Stimulated activated memory B cell treated with anti-CD40 and anti-IgM and Interleukin-4, amounts not matched to agents 10 μg/mL and 1 μg/mL and 100 μg/mL, for 72 hours (primary cell): ENCODE measurements around the gene PTPRT.

ENCODE experiments used
- ATAC-seq: fragments of 150-1000 bp; cut with Tn5 transposase; 2 replicates; pipeline ENCODE4 v1.10.0; 2021
- H3K27ac Mint-ChIP-seq: one replicate; pipeline ENCODE4 v1.8.0; 2022; ENCODE audit warnings: mild to moderate bottlenecking, mixed read lengths
- H3K27me3 Mint-ChIP-seq: one replicate; pipeline ENCODE4 v1.8.0; 2022; ENCODE audit warnings: mixed read lengths
- H3K36me3 Mint-ChIP-seq: one replicate; pipeline ENCODE4 v1.8.0; 2022; ENCODE audit warnings: mixed read lengths
- H3K4me1 Mint-ChIP-seq: one replicate; pipeline ENCODE4 v1.8.0; 2022; ENCODE audit warnings: mixed read lengths
- H3K4me3 Mint-ChIP-seq: one replicate; pipeline ENCODE4 v1.8.0; 2022; ENCODE audit warnings: mild to moderate bottlenecking, moderate library complexity, mixed read lengths
- H3K9me3 Mint-ChIP-seq: one replicate; pipeline ENCODE4 v1.8.0; 2022; ENCODE audit warnings: mixed read lengths

Gene PTPRT

DNA sequence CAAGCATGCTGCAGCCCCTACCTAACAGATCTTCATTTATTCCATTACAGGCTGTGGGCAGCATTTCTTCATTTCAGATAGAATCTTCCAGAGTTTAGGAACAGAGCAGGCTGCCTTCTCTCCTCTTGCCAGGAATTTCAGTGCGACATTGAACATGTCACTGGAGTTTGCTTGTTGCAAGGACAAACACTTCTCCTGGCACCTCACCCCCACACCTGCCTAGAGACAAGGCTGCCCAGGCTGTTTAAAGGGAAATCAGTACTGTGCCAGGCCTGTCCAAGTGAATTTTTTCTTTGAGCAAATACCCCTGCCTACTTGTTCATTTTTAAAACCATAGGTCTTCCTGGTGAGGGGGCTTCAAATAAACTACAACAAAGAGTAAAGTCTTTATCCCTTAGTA, 594.1 kb downstream of the PTPRT start:
- no peak overlapping the region for H3K27ac Mint-ChIP-seq
- H3K36me3 Mint-ChIP-seq, result no peaks in the 10 kb centered on the region
- H3K9me3 Mint-ChIP-seq, result no peaks in the 10 kb centered on the region
- ATAC-seq, result no peak
- H3K4me1 Mint-ChIP-seq, result no peaks in the 10 kb centered on the region
- H3K4me3 Mint-ChIP-seq, result no peak overlapping the region
- H3K27me3 Mint-ChIP-seq, result no peaks in the 10 kb centered on the region

DNA sequence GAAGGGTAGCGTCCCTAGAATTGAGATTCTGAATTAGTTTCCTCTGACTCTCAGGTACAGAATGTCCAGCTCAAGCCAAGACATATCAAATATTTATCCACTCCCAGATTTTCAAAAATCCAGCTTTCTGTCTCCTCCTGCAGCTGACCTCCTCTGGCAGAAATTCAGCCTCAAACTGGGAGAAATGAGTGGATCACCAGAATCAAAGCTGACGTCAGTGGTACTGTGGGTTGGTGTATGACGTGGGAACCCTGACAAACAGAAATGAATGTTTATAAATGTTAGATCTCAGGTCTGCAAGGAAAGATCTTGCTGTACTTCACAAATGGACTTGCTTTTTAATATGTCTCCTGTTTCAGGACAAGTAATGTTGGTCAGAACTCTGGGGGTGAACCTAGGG, 595.0 kb downstream of the PTPRT start:
- no peaks in the 10 kb centered on the region for H3K36me3 Mint-ChIP-seq
- ATAC-seq, result no peak
- no peaks in the 10 kb centered on the region for H3K4me1 Mint-ChIP-seq
- no peak overlapping the region for H3K27ac Mint-ChIP-seq
- no peaks in the 10 kb centered on the region for H3K27me3 Mint-ChIP-seq
- no peak overlapping the region for H3K4me3 Mint-ChIP-seq
- no peaks in the 10 kb centered on the region for H3K9me3 Mint-ChIP-seq

DNA sequence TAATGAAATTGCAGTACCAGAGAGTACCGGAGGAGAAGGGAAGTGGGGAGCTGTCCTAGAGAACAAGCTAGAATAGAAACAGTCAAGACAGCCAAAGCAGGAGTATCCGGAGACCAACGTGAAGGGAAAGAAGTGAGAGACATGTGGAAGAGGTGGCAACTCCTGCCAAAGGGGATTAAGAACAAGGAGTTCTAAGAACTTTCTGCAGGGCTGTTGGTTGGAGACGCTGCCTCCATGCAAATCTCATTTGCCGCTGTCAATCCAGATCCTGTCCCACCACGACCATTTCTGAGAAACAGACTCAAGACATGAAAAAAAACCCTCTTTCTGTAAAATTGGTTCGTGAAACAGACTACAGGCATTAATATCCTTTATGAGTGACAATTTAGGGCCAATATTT, 595.7 kb downstream of the PTPRT start:
- Mint-ChIP-seq H3K4me1 (no peaks in the 10 kb centered on the region), H3K9me3 (no peaks in the 10 kb centered on the region), H3K27me3 (no peaks in the 10 kb centered on the region), H3K27ac (no peak overlapping the region), H3K36me3 (no peaks in the 10 kb centered on the region), H3K4me3 (no peak overlapping the region)
- ATAC-seq, result no peak

DNA sequence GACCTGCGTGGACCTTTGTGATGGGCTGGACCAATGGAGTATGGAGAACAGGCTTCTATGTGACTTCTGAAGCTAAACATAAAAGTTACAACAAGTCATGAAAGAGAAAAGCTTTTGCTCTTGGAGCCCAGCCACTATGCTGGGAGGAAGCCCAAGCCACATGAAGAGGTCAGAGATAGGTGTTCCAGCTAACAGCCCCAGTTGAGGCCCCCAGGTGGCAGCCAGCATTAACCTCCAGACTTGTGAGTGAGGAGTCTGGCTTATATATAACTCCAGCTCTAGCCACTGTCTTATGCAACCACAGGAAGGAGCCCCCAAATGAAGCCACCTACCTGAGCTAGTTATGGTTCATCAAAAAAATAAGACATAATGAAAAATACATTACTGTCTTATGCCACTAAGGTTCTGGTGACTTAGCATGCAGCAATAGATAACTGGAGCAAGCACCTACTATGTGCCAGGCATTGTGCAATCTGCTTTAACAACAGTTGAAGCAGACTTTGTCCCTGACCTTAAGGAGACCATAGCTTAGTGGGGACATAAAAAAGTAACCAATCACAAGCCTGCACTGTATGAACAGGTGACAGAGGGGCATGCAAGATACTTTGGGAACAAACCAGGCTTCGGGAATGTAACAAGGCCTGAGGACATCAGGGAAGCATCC, 599.6 kb downstream of the PTPRT start:
- Mint-ChIP-seq H3K27me3 (no peaks in the 10 kb centered on the region), H3K4me1 (no peaks in the 10 kb centered on the region), H3K9me3 (no peaks in the 10 kb centered on the region), H3K36me3 (no peaks in the 10 kb centered on the region), H3K27ac (no peak overlapping the region), H3K4me3 (no peak overlapping the region)
- ATAC-seq, result no peak

DNA sequence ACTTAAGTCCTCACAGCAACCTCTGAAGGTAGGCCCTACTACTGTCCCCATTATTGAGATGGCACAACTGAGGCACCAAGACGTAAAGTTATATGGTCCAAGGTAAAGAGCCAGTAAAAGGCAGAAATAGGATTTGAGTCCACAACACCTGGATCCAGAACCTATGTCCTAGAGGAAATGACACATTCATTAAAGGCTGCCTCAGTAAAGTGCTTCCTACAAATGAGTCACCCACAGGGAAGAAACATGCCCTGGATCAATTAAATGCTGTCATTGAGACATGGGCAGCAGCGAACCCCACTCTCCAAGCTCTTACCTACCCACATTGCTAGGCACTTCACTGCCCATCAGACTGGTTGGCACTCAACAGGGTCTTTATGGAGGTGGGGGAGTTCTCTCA, 600.9 kb downstream of the PTPRT start:
- H3K4me1 Mint-ChIP-seq, result no peaks in the 10 kb centered on the region
- no peak overlapping the region for H3K27ac Mint-ChIP-seq
- no peaks in the 10 kb centered on the region for H3K36me3 Mint-ChIP-seq
- no peaks in the 10 kb centered on the region for H3K27me3 Mint-ChIP-seq
- ATAC-seq, result no peak
- no peak overlapping the region for H3K4me3 Mint-ChIP-seq
- no peaks in the 10 kb centered on the region for H3K9me3 Mint-ChIP-seq

DNA sequence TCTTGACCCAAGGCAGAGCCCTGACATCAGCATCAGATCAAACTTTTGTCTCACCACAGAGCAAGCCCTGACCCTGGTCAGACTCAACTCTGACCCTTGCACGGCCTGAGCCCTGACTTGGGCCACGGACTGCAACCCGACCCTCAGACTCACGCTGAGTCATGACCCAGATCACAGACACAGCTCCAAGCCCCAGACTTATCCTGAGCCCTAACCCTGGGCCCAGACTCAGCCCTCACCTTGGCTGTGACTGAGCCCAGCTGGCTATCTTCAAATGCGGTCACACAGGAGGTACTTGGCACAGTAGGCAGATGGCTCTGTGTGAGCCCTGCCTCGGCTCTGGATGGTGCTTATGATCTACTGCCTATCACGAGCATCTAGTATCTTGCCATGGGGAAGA, 602.3 kb downstream of the PTPRT start:
- H3K4me3 Mint-ChIP-seq, result no peak overlapping the region
- no peaks in the 10 kb centered on the region for H3K27me3 Mint-ChIP-seq
- H3K9me3 Mint-ChIP-seq, result no peaks in the 10 kb centered on the region
- no peak for ATAC-seq
- no peaks in the 10 kb centered on the region for H3K36me3 Mint-ChIP-seq
- no peaks in the 10 kb centered on the region for H3K4me1 Mint-ChIP-seq
- H3K27ac Mint-ChIP-seq, result no peak overlapping the region

DNA sequence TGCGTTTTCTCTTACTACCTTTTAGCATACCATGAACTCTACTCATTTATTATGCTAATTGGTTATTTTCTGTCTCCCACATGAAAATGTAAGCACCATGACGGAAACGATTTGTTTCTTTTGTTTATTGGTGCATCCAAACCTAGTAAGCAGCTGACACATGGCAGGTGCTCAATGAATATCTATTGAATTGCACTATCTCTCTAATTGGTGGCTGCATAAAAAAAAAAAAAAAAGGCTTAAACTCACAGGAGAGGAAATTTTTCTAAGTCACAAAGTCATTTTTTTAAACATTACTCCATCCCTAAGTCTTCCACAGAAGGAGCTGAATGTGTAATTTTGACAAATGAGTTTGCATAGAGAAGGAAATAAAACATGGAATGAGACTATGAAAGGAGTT, 608.4 kb downstream of the PTPRT start:
- Mint-ChIP-seq H3K4me3 (no peak overlapping the region), H3K27me3 (no peaks in the 10 kb centered on the region)
- ATAC-seq, result no peak

DNA sequence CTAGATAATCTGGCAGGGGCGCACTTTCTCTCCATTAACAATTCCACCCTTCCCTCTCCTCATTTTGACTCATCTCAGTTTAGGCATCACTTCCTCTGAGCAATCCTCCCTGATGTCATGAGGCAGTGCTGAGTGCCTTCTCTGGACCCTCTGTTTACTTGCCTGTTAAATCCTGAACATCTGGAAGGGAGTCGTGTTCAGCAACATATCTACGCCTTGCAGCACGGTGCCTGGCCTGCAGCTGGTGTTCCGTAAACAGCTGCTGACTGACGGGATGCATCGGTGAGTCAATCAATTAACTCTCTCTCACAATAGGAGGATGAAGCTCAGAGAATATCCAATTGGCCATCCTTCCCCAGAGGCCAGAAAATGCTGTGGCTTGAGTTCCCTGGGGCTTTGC, 613.5 kb downstream of the PTPRT start:
- peaks cover 10% of the 10 kb centered on the region for H3K9me3 Mint-ChIP-seq
- no peaks in the 10 kb centered on the region for H3K36me3 Mint-ChIP-seq
- H3K4me3 Mint-ChIP-seq, result no peak overlapping the region
- ATAC-seq, result no peak
- no peaks in the 10 kb centered on the region for H3K27me3 Mint-ChIP-seq
- no peaks in the 10 kb centered on the region for H3K4me1 Mint-ChIP-seq
- no peak overlapping the region for H3K27ac Mint-ChIP-seq

More for the DNA sequence above, 608.4 kb downstream of the PTPRT start:
- H3K4me1 Mint-ChIP-seq, result no peaks in the 10 kb centered on the region
- H3K27ac Mint-ChIP-seq, result no peak overlapping the region
- peaks cover 5% of the 10 kb centered on the region for H3K9me3 Mint-ChIP-seq
- no peaks in the 10 kb centered on the region for H3K36me3 Mint-ChIP-seq

DNA sequence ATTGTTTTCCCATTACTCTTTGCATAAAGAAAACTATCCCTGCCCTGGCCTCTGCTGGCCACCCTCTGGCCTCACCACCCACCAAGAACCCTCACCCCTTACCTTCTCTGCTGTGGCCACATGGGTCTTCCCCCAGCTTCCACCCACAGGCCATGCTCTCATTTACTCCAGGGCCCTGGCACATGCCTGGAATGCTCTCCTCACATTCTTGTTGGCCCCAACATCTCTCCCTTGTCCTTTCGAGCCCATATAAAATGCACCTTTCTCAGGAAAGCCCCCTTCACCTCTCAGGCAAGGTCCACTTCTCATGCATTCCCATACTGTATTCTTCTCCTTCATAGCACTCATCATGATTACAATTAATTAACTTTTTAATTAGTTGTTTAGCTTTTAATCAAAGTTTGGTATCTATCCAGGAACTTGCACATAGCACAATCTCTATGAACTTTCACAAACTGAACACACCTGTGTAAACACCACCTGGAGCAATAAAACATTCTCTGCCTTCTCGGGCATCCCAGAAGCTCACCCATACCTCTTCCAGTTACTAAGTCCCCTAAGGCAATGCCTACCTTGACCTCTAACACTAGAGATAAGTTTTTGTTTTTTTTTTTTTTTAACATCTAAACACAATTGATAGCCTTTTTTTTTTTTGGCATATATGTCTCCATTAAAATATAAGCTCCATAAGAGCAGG, 617.2 kb downstream of the PTPRT start:
- H3K27me3 Mint-ChIP-seq, result no peaks in the 10 kb centered on the region
- peaks cover 6% of the 10 kb centered on the region for H3K9me3 Mint-ChIP-seq
- ATAC-seq, result no peak
- H3K27ac Mint-ChIP-seq, result no peak overlapping the region
- no peaks in the 10 kb centered on the region for H3K4me1 Mint-ChIP-seq
- H3K4me3 Mint-ChIP-seq, result no peak overlapping the region
- no peaks in the 10 kb centered on the region for H3K36me3 Mint-ChIP-seq

DNA sequence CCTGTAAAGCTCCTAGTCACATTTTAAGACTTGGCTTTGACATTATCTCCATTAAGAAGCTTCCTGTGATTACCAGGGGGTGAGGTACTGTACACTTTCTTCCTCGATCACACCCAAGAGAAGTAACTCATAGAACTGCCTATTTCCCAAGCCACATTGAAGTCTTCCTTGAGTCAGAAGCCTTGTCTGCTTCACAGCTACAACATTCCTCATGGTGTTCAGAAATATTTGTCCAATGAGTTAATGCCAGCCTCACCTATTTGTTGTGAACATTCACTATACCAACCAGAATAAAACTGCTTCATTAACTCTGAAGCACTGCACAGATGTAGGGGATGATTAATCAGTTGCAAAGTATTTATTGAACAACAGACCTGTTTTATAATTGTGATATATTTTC, 622.3 kb downstream of the PTPRT start:
- Mint-ChIP-seq H3K4me3 (no peak overlapping the region), H3K27ac (no peak overlapping the region), H3K4me1 (no peaks in the 10 kb centered on the region), H3K27me3 (no peaks in the 10 kb centered on the region), H3K9me3 (peaks cover 5% of the 10 kb centered on the region), H3K36me3 (no peaks in the 10 kb centered on the region)
- ATAC-seq, result no peak

DNA sequence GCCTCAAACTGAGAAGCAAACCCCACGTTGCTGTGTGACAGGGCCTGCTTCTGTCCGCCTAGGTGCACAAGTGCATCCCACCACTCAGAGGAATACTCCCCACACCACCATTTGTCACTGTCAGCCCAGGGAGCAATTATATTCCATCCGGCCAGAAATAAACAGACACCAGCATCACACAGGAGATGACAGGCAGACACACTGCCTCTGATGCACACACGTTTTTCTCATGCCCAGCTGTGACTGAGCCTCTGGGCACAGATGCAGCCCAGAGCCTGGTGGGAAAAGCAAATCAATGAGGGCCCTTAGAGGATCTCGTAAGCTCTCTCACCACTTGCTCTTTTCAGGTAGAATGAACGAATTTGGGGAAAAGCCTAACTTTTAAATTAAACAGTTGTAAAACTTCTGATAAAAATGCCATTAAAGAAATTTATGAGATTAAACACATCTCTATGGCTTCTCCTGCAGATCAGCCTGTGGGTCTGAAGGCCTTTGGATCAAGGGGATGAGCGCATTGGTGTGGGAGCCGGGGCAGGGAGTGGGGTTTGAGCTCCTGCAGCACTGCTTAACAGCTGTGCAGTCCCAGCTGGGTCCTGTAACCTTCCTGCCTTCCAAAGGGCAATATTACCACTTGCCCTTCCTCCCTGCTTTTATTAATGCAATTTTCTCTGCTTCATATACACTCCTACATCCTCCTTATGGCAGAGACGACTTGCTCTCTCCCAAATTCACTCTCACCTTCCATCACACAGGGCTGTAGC, 624.3 kb downstream of the PTPRT start:
- Mint-ChIP-seq H3K27ac (no peak overlapping the region), H3K9me3 (no peaks in the 10 kb centered on the region), H3K4me3 (no peak overlapping the region), H3K27me3 (no peaks in the 10 kb centered on the region), H3K4me1 (no peaks in the 10 kb centered on the region), H3K36me3 (no peaks in the 10 kb centered on the region)
- ATAC-seq, result no peak

DNA sequence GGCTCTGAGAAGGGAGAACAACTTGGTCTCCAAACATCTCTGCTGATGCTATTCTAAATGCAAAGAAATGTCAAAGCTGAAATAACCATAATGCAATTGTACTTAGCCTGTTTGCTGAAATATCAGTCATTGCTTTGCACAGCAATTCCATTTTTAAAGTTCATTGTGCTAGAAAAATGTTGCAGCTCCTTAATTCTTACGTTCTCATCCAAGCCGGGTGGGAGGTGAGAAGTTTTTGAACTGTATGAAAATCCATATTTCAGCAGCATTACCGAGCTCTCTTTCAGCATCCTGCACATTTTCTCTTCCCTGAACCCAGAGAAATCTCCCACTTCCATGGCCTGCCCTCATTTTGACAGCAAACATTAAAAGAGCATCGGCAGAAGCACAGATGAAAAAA, 630.0 kb downstream of the PTPRT start:
- no peak overlapping the region for H3K27ac Mint-ChIP-seq
- no peaks in the 10 kb centered on the region for H3K4me1 Mint-ChIP-seq
- no peaks in the 10 kb centered on the region for H3K9me3 Mint-ChIP-seq
- H3K36me3 Mint-ChIP-seq, result no peaks in the 10 kb centered on the region
- no peak for ATAC-seq
- no peak overlapping the region for H3K4me3 Mint-ChIP-seq
- H3K27me3 Mint-ChIP-seq, result no peaks in the 10 kb centered on the region

DNA sequence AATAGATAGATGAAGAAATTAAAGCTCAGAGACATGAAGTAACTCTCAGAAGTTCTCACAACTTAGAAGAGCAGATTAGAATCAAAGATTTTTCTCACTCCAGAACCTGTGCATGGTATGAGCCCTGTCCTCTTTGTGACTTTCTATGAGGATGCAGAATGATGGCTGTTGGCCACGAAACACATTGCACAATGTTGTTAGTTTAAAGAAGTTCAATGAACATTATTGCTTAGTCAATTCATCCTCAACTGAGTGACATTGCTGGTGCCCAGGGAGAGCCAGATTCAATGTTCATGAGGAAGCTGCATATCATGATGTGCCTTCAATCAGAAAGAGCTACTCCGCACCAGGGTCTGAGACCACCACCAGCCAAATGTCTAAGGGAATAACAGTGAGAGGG, 633.1 kb downstream of the PTPRT start:
- no peak overlapping the region for H3K27ac Mint-ChIP-seq
- no peak overlapping the region for H3K4me3 Mint-ChIP-seq
- peaks cover 3% of the 10 kb centered on the region for H3K9me3 Mint-ChIP-seq
- H3K4me1 Mint-ChIP-seq, result peaks cover 10% of the 10 kb centered on the region
- no peaks in the 10 kb centered on the region for H3K27me3 Mint-ChIP-seq
- no peaks in the 10 kb centered on the region for H3K36me3 Mint-ChIP-seq
- no peak for ATAC-seq

DNA sequence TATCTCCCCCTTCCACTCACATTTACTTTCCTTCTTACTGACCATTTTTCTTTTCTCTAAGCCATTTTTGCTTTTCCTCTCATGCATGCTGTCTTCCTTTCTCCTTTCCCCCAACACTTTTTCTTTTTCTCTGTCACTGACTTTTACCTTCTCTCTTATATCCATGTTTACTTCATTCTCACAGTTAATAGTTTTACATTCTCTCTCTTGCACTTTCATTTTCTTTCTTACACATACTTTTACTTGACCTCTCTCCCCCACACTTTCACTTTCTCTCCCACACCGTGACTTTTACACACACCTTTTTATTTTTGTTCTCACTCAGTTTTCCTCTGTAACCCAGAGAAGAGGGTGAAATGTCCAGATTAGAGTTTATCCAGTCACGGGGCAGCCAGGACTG, 636.3 kb downstream of the PTPRT start:
- Mint-ChIP-seq H3K36me3 (no peaks in the 10 kb centered on the region), H3K4me3 (peak overlapping the region; percentile 45), H3K27ac (peak overlapping the region; percentile 15), H3K4me1 (peaks cover 10% of the 10 kb centered on the region), H3K27me3 (no peaks in the 10 kb centered on the region), H3K9me3 (peaks cover 3% of the 10 kb centered on the region)
- no peak for ATAC-seq

DNA sequence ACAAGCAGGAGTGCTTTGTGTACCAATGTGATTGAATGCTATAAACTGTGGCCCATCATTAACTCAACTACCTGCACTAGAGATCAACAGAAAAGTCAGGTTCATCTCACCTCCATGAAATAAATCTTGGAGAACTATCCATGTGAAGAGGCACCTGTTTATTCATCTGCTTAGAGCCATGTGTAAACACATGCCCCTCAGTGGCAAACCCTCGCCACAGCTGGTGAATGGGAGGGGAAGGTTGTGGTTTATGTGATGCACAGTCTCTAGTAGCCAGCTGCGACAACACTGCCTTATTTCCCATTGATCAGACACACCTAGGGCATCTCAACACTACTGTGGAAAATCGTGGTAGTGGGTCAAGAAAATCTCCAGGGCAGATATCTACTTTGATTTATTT, 640.2 kb downstream of the PTPRT start:
- Mint-ChIP-seq H3K36me3 (no peaks in the 10 kb centered on the region), H3K4me3 (no peak overlapping the region), H3K9me3 (peaks cover 3% of the 10 kb centered on the region), H3K27me3 (no peaks in the 10 kb centered on the region), H3K4me1 (peaks cover 10% of the 10 kb centered on the region), H3K27ac (no peak overlapping the region)
- no peak for ATAC-seq

DNA sequence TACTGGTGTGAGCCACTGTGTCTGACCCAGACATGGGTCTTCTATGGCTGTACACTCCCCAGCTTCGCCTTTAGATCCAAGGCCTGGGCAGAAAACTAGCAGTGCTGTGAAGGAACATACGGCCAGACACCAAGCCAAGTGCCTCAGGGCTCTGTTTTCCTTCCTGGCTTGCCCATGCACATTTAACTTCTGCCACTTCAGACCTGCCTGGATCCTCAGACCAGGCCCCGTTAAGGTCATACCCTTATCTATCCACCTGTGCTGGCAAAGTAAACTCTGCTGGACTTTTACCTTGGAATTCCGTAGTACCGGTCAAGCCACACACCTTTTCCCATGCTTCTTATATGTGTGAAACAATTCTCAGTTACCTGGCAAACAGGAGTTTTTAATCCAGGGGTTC, 644.8 kb downstream of the PTPRT start:
- Mint-ChIP-seq H3K4me3 (no peak overlapping the region), H3K27ac (no peak overlapping the region), H3K27me3 (peaks cover 4% of the 10 kb centered on the region), H3K36me3 (no peaks in the 10 kb centered on the region), H3K9me3 (no peaks in the 10 kb centered on the region), H3K4me1 (no peaks in the 10 kb centered on the region)
- peak; percentile 41 for ATAC-seq
